Prostate gland (tissue), 2 donors: ENCODE data around the gene CPNE4.

ENCODE experiments used
- CTCF ChIP-seq, 4 experiments: fragments of 200-600 bp in 2 of 4; fragments of 450-650 bp in 2 of 4; sonication (generic) in 2 of 4; IDR thresholded peaks; 1 replicate in 3 of 4; 2 replicates in 1 of 4; pipeline ENCODE4 v1.5.1; 2016 to 2019; ENCODE audit warnings: antibody characterized with exemption in 4 of 4, mild to moderate bottlenecking in 2 of 4, moderate library complexity in 2 of 4
- POLR2A ChIP-seq: fragments of 450-650 bp; IDR thresholded peaks from one replicate; pipeline ENCODE4 v1.6.1; 2016; ENCODE audit warnings: antibody characterized with exemption, mild to moderate bottlenecking
- POLR2AphosphoS5 ChIP-seq: sonication (generic); formaldehyde crosslinking; IDR thresholded peaks from one replicate; pipeline ENCODE4 v1.6.1; 2017; ENCODE audit warnings: antibody characterized with exemption

- no peak for TF ChIP-seq POLR2A
- TF ChIP-seq POLR2AphosphoS5, result no peak
- TF ChIP-seq CTCF (IDR thresholded peaks at IDR 0.05), result no peak
These were observed 240.9 kb downstream of the CPNE4 start for GRCh38 chr3:131793870-131794269.
